ENCODE results near the gene GLIS1. TPM values are rescaled to one million over a fixed set of nuclear protein-coding genes. Genes with fewer than 3 reads are reported as not detected.

Gene GLIS1
- total RNA-seq, 1 experiment from 2014 or later = 0.28 TPM

DNA sequence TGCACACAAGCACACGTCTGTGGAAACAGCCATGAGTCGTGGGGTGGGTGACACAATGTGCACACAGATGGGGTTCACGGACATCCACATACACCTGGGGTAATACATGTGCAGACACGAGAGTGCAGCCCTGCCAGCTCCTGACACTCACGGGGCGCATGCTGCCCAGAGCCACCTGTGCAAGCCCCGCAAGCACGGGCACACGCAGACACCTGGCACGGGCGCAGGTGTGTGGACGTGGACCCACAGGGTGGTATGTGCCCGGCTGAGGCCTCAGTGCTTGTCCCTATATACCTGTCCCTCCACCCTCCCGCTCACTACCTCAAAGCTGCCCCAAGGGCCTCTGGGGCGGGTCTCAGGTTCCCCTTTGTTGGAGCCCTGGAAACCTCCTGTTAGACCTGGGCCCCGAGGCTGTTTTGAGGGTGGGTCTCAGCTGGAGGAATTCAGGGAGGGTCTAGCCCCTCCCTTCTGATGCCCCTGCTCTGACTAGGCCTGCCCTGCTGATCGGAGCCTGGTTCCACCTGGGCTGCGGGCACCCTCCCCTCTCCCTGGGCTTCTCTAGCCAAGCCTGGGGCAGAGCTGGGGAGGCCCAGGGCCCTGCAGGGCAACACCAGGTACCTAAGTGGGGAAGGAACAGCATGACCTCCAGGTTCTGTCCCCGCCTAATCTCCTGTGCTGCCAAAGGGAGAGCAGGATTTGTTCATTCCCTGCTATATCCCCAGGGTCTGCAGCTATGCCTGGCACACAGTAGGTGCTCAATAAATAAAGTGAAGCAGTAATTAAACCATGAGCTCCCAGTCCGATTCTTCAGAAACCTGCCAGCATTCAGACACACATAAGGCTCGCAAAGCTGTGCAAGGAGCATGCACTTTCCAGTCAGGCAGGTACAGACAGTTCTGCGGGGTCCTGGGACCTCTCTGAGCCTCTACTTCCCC is 230.6 kb downstream of the GLIS1 start:
- H3K79me1 ChIP-seq (ENCODE audit: insufficient read depth, low read depth, low read length, poor library complexity, severe bottlenecking) = no peaks in the 10 kb centered on the region
- no peak for DNase-seq
- no peak overlapping the region for H3K27ac ChIP-seq (ENCODE audit: insufficient read length, low read depth, low read length)
- no peak overlapping the region for H2BK5ac ChIP-seq (ENCODE audit: insufficient read length, low read length)
- H3K4ac ChIP-seq (ENCODE audit: low read depth, low read length) = no peak overlapping the region
- peaks cover 3% of the 10 kb centered on the region for H4K20me1 ChIP-seq (ENCODE audit: control insufficient read depth, insufficient read depth, insufficient read length)
- H4K8ac ChIP-seq (replicated peaks; ENCODE audit: insufficient read length, low read depth, low read length) = no peak overlapping the region
- TF ChIP-seq, protein P1, sequence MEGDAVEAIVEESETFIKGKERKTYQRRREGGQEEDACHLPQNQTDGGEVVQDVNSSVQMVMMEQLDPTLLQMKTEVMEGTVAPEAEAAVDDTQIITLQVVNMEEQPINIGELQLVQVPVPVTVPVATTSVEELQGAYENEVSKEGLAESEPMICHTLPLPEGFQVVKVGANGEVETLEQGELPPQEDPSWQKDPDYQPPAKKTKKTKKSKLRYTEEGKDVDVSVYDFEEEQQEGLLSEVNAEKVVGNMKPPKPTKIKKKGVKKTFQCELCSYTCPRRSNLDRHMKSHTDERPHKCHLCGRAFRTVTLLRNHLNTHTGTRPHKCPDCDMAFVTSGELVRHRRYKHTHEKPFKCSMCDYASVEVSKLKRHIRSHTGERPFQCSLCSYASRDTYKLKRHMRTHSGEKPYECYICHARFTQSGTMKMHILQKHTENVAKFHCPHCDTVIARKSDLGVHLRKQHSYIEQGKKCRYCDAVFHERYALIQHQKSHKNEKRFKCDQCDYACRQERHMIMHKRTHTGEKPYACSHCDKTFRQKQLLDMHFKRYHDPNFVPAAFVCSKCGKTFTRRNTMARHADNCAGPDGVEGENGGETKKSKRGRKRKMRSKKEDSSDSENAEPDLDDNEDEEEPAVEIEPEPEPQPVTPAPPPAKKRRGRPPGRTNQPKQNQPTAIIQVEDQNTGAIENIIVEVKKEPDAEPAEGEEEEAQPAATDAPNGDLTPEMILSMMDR (conservative IDR thresholded peaks at IDR 0.05) = no peak
- peaks cover 3% of the 10 kb centered on the region; the same call in 1 of the 2 replicates for H3K4me1 ChIP-seq (ENCODE audit: insufficient read depth, low read length)
- H3K23me2 ChIP-seq (ENCODE audit: insufficient read length, low read depth, low read length, poor library complexity, severe bottlenecking) = no peaks in the 10 kb centered on the region
- no peaks in the 10 kb centered on the region for H3K79me2 ChIP-seq (ENCODE audit: insufficient read depth, low read length)
- H3K4me2 ChIP-seq (ENCODE audit: insufficient read depth, insufficient read length, low read length) = no peak overlapping the region
- no peak overlapping the region for H2BK20ac ChIP-seq (ENCODE audit: low read depth, low read length, poor library complexity, severe bottlenecking)
- no peak overlapping the region for H3K14ac ChIP-seq (ENCODE audit: insufficient read depth, low read length)
- Mint-ChIP-seq H3K4me3 (no peak overlapping the region), H3K4me1 (peaks cover 20 to 41% of the 10 kb centered on the region in 2 experiments), H3K27me3 (ENCODE audit: low read depth) (peaks cover 8% of the 10 kb centered on the region), H3K9me3 (no peaks in the 10 kb centered on the region; a peak in 1 of 5 replicates), H3K36me3 (ENCODE audit: insufficient read depth in 1 of 3, low read depth in 3 of 3) (no peaks in the 10 kb centered on the region; a peak in 1 of 7 replicates), H3K27ac (peak overlapping the region in 1 of 3 experiments; percentile 88; a peak in 2 of 7 replicates)
- H2BK120ac ChIP-seq (ENCODE audit: low read depth, low read length, poor library complexity, severe bottlenecking) = no peak overlapping the region
- H3K23ac ChIP-seq (ENCODE audit: insufficient read length, low read depth, low read length) = no peak overlapping the region
- H3K18ac ChIP-seq (ENCODE audit: insufficient read length, low read depth, low read length) = no peak overlapping the region
- no CpG with 5 or more reads among the region's 22 CpGs for WGBS (ENCODE audit: extremely low coverage, insufficient read length, low lambda C conversion rate)
- no peaks in the 10 kb centered on the region for H3K9me3 ChIP-seq (ENCODE audit: control insufficient read depth, low read depth, low read length)
- no peak overlapping the region for H2BK12ac ChIP-seq (ENCODE audit: insufficient read length, low read depth, low read length)
- no peak overlapping the region for H3K9ac ChIP-seq (ENCODE audit: extremely low read depth, insufficient read length, low read length)
- no peak overlapping the region for H2AFZ ChIP-seq (ENCODE audit: low read length)
- H2AK5ac ChIP-seq (ENCODE audit: insufficient read length, low read length) = no peak overlapping the region
- no peak overlapping the region for H4K5ac ChIP-seq (ENCODE audit: insufficient read length, low read depth, low read length)
- H3T11ph ChIP-seq (ENCODE audit: low read length) = no peak overlapping the region
- no peak overlapping the region for H4K91ac ChIP-seq (ENCODE audit: insufficient read length, low read depth, low read length)
- H2BK15ac ChIP-seq (ENCODE audit: low read depth, low read length) = no peak overlapping the region
- H3K27me3 ChIP-seq (ENCODE audit: insufficient read depth, low read length) = no peaks in the 10 kb centered on the region
- H3K56ac ChIP-seq (ENCODE audit: insufficient read length, low read depth, low read length) = no peak overlapping the region
